ENCODE data around the gene CYB5R2.

- TF ChIP-seq CTCF (IDR thresholded peaks at IDR 0.05 in 4 of 5, conservative IDR thresholded peaks at IDR 0.05 in 1 of 5) (no peak), POLR2A (IDR thresholded peaks at IDR 0.05) (no peak)
Observed at GRCh38 chr11:7621090-7621489, 52.2 kb downstream of the CYB5R2 start.
